Epithelial cell of proximal tubule (primary cell): ENCODE results near the gene HYAL3. TPM values are rescaled to one million over a fixed set of nuclear protein-coding genes. Genes with fewer than 3 reads are reported as not detected.

Experiments used
- DNase-seq: peaks from one replicate; pipeline ENCODE4 v3.0.0-alpha.2; 2011; ENCODE audit warnings: low read depth
- H3K4me3 ChIP-seq: 2 replicates; pipeline ENCODE4 v1.5.1; 2011; ENCODE audit warnings: low read depth, mild to moderate bottlenecking, low read length
- total RNA-seq: library from RNA; depleted of rRNA; stranded (reverse); fragments of >200 nt; gene quantifications from 2 replicates; pipeline ENCODE4 v1.2.3, GENCODE V29; 2015
- TF ChIP-seq, protein P1 (sequence below): conservative IDR thresholded peaks from 2 replicates; pipeline ENCODE4 v1.5.1; 2012; ENCODE audit warnings: low read depth, mild to moderate bottlenecking, low read length

Gene HYAL3
- total RNA-seq, 1 donor from 2014 or later, result 7.8 TPM

DNA sequence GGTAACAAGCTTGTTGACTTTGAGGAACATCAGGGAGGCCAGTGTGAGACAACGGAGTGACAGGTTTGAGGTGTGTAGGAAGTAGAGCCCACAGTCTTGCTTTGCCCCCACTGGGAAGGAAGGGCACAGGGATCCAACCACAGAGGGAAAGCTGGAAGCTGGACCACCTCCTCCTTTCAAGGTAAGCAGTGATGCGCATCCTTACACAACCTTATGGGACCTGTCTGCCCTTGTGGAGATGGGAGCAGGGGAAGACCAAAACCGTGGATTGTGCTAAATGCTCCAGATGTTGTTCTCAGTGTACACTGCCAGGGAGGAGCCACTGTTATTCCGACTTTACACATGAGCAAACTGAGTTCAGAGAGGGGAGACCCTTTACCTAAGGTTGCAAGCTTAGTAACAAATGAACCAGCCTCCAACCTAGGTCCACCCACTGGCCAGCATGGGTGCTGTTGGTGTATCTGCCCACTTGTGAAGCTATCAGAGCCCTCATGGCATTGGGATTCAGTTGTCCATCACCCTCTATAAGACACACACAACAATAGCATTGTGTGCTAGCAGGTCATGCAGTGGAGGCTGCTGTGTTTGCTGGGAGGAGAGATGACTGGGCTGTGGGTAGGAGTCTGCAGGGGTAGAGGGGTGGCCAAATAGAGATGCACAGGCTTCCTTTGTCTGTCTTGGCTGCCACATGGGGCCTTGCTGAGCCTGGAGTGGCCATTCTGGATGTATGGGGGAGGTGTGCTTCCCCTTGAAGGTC lies 20.9 kb downstream of the HYAL3 start:
- no peak overlapping the region for H3K4me3 ChIP-seq

GRCh38 chr3:50276762-50277101 lies 22.5 kb downstream of the HYAL3 start:
- TF ChIP-seq, protein P1, sequence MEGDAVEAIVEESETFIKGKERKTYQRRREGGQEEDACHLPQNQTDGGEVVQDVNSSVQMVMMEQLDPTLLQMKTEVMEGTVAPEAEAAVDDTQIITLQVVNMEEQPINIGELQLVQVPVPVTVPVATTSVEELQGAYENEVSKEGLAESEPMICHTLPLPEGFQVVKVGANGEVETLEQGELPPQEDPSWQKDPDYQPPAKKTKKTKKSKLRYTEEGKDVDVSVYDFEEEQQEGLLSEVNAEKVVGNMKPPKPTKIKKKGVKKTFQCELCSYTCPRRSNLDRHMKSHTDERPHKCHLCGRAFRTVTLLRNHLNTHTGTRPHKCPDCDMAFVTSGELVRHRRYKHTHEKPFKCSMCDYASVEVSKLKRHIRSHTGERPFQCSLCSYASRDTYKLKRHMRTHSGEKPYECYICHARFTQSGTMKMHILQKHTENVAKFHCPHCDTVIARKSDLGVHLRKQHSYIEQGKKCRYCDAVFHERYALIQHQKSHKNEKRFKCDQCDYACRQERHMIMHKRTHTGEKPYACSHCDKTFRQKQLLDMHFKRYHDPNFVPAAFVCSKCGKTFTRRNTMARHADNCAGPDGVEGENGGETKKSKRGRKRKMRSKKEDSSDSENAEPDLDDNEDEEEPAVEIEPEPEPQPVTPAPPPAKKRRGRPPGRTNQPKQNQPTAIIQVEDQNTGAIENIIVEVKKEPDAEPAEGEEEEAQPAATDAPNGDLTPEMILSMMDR, result no peak
- DNase-seq, result no peak
- no peak overlapping the region for H3K4me3 ChIP-seq

More for the DNA sequence above, 20.9 kb downstream of the HYAL3 start:
- TF ChIP-seq, protein P1, result no peak
- no peak for DNase-seq

DNA sequence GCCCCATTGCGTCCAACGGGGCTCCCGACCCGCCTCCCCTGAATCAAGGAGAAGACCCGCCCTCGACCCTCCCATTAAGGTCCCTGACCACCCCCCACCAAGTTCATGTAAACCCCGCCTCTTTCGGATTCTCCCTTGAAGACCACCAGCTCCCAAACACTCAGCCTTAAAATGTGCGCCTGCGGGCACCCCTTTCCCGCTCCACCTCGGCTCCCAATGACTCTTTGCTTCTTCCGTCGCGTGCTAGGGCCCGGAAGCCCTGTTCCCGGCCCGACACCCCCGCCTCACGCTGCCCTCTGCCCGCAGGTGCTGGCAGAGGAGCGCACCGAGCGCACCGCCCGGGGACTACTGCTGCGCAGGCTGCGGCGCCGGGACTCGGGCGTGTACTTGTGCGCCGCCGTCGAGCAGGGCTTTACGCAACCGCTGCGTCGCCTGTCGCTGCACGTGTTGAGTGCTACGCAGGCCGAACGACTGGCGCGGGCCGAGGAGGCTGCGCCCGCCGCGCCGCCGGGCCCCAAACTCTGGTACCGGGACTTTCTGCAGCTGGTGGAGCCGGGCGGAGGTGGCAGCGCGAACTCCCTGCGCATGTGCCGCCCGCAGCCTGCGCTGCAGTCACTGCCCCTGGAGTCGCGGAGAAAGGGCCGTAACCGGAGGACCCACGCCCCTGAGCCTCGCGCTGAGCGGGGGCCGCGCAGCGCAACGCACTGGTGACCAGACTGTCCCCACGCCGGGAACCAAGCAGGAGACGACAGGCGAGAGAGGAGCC lies 23.0 kb downstream of the HYAL3 start:
- no peak overlapping the region for H3K4me3 ChIP-seq
- TF ChIP-seq, protein P1, result no peak
- no peak for DNase-seq

- no peak overlapping the region for H3K4me3 ChIP-seq
- TF ChIP-seq, protein P1, result no peak
- DNase-seq, result no peak
Measured at GRCh38 chr3:50275141-50275995, 23.8 kb downstream of the HYAL3 start.

DNA sequence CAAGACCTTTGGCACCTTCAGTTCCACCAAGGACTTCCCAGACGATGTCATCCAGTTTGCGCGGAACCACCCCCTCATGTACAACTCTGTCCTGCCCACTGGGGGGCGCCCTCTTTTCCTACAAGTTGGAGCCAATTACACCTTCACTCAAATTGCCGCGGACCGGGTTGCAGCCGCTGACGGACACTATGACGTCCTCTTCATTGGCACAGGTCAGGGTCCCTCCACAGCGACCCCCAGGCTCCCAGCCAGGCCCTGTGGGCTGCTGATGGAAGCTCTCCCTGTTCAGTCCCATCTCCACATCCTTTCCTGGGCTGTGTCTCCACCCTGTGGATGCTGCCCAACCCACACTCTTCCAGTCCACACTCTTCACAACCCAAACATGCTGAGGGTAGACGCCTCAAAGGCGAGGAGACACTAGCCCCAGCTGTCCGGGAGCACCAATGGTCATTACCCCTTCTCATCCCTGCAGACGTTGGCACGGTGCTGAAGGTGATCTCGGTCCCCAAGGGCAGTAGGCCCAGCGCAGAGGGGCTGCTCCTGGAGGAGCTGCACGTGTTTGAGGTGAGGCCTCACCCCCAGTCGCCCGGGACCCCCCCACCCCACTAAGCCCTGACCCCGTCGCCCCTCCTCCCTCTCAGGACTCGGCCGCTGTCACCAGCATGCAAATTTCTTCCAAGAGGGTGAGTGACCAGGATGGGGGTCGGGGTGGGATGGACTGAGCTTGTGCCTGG lies 24.7 kb downstream of the HYAL3 start:
- no peak for DNase-seq
- TF ChIP-seq, protein P1, result peak; percentile 80
- no peak overlapping the region for H3K4me3 ChIP-seq

GRCh38 chr3:50273689-50274065 lies 25.5 kb downstream of the HYAL3 start:
- DNase-seq, result no peak
- no peak overlapping the region for H3K4me3 ChIP-seq
- TF ChIP-seq, protein P1, result no peak
